Ishikawa (cell line): Measurements from ENCODE around the gene EML6.

Experiments used
- CEBPB ChIP-seq: IDR thresholded peaks from 2 replicates; pipeline ENCODE4 v1.6.1; 2012
- CREB1 ChIP-seq: IDR thresholded peaks from 2 replicates; pipeline ENCODE4 v1.6.1; 2012; ENCODE audit warnings: low read depth
- EGR1 ChIP-seq: IDR thresholded peaks from 2 replicates; pipeline ENCODE4 v1.6.1; 2012
- EP300 ChIP-seq: IDR thresholded peaks from 2 replicates; pipeline ENCODE4 v1.6.1; 2012; ENCODE audit warnings: borderline replicate concordance
- FOXM1 ChIP-seq: IDR thresholded peaks from 2 replicates; pipeline ENCODE4 v1.6.1; 2012; ENCODE audit warnings: low read depth, borderline replicate concordance
- MAX ChIP-seq: IDR thresholded peaks from 2 replicates; pipeline ENCODE4 v1.6.1; 2012
- NFIC ChIP-seq: IDR thresholded peaks from 2 replicates; pipeline ENCODE4 v1.6.1; 2012
- RAD21 ChIP-seq: IDR thresholded peaks from 2 replicates; pipeline ENCODE4 v1.6.1; 2012; ENCODE audit warnings: low read depth
- TAF1 ChIP-seq: IDR thresholded peaks from 2 replicates; pipeline ENCODE4 v1.6.1; 2012; ENCODE audit warnings: low read depth, mild to moderate bottlenecking
- TCF12 ChIP-seq: IDR thresholded peaks from 2 replicates; pipeline ENCODE4 v1.6.1; 2012; ENCODE audit warnings: low read depth
- TEAD4 ChIP-seq: IDR thresholded peaks from 2 replicates; pipeline ENCODE4 v1.6.1; 2012
- USF1 ChIP-seq: IDR thresholded peaks from 2 replicates; pipeline ENCODE4 v1.6.1; 2012
- YY1 ChIP-seq: IDR thresholded peaks from 2 replicates; pipeline ENCODE4 v1.6.1; 2012; ENCODE audit warnings: low read depth
- ZBTB7A ChIP-seq: IDR thresholded peaks from 2 replicates; pipeline ENCODE4 v1.6.1; 2012; ENCODE audit warnings: low read depth
- TF ChIP-seq, protein P1 (sequence below): IDR thresholded peaks from 2 replicates; pipeline ENCODE4 v1.6.1; 2012; ENCODE audit warnings: low read depth, mild to moderate bottlenecking

Gene EML6

DNA sequence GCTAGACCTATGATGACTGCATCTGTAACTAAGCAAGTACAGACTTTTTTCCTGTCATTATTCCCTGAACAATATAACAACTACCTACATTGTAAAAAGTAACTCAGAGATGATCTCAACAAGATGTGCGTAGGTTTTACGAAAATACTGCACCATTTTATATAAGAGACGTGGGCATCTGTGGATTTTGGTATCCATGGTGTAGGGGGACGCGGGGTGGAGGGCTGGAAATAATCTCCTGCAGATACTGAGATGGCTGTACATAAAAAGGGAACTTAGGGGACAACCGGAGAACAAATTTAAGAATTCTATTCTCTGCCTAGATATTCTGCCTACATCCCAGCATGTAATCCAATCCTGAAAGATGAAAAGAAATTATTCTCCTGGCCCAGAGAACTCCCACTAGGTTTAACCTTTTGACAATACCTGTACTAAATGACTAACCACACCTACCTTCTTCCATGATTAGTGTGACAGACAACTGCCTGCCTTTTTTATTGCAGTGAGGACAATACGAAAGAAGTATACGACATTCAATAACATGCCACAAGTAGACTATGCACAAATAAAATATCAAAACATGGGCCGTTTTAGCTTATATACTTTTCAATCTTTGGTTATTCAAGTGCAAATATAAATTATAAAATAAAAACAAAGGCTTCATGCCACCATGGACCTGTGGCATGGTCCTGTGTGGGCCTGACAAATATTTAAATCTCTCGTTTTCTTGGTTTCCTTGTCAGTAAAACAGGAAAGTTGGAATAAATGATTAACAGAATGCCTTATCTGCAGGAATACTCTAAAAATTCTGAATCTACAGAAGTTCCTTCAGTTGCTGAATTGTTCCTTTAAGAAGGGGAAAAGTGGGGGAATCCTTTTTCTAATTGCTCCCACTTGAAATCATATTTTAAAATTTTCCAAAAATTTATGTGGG lies 280.5 kb downstream of the EML6 start:
- TF ChIP-seq EP300 (no peak), MAX (no peak), TEAD4 (no peak), YY1 (no peak), CEBPB (no peak), CREB1 (no peak), TCF12 (no peak)

GRCh38 chr2:55006306-55006705 lies 282.8 kb downstream of the EML6 start:
- TF ChIP-seq NFIC (no peak), FOXM1 (no peak), RAD21 (no peak), CREB1 (no peak), YY1 (no peak), CEBPB (no peak), MAX (no peak), USF1 (no peak), TAF1 (no peak), EGR1 (no peak)
- TF ChIP-seq, protein P1, sequence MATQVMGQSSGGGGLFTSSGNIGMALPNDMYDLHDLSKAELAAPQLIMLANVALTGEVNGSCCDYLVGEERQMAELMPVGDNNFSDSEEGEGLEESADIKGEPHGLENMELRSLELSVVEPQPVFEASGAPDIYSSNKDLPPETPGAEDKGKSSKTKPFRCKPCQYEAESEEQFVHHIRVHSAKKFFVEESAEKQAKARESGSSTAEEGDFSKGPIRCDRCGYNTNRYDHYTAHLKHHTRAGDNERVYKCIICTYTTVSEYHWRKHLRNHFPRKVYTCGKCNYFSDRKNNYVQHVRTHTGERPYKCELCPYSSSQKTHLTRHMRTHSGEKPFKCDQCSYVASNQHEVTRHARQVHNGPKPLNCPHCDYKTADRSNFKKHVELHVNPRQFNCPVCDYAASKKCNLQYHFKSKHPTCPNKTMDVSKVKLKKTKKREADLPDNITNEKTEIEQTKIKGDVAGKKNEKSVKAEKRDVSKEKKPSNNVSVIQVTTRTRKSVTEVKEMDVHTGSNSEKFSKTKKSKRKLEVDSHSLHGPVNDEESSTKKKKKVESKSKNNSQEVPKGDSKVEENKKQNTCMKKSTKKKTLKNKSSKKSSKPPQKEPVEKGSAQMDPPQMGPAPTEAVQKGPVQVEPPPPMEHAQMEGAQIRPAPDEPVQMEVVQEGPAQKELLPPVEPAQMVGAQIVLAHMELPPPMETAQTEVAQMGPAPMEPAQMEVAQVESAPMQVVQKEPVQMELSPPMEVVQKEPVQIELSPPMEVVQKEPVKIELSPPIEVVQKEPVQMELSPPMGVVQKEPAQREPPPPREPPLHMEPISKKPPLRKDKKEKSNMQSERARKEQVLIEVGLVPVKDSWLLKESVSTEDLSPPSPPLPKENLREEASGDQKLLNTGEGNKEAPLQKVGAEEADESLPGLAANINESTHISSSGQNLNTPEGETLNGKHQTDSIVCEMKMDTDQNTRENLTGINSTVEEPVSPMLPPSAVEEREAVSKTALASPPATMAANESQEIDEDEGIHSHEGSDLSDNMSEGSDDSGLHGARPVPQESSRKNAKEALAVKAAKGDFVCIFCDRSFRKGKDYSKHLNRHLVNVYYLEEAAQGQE: no peak

GRCh38 chr2:55009277-55010060 lies 286.0 kb downstream of the EML6 start:
- TF ChIP-seq FOXM1: no peak
- no peak for TF ChIP-seq RAD21
- TF ChIP-seq MAX: no peak
- TF ChIP-seq EGR1: no peak
- TF ChIP-seq ZBTB7A: no peak
- TF ChIP-seq CEBPB: no peak

DNA sequence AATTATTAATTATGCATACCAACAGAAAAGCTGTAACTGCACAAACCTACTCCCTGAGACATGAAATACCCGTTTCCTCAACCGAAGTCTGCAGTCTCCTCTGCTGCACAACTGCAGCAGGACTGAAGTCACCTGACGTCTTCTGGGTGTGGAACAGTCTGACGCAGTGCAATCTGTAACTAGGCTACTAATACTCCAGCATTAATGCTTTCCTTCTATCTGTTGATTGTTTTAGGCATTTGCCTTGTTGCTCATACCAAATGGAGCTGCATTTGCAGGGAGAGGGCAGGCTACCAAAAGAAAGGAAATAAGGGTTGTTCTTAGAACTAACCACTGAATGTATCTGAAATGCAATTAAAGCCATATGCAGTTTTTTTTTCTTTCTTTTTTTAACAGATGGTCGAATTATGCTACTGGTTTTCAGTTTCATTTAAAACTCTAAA lies 286.7 kb downstream of the EML6 start:
- TF ChIP-seq, protein P1: no peak
- TF ChIP-seq TEAD4: no peak
- TF ChIP-seq USF1: peak; percentile 80

DNA sequence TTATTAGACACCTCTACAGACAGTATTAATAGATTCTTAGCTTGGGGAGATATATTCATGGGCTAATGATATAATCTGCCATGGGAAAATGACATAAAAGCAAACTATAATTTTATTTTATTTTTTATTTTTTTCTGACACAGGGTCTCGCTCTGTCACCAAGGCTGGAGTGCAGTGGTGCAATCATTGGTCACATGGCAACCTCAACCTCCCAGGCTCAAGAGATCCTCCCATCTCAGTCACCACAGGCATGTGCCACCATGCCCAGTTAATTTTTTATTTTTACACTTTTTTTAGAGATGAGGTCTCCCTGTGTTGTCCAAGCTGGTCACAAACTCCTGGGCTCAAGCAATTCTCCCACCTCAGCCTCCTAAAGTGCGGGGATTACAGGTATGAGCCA lies 287.5 kb downstream of the EML6 start:
- TF ChIP-seq FOXM1 (no peak), TEAD4 (no peak), CEBPB (0 out of 2 replicates have a peak, but pooled peaks have one; percentile 31), NFIC (no peak), USF1 (peak; percentile 62), MAX (no peak), EGR1 (no peak)
